MM.1S (cell line): ENCODE measurements around the gene ZNF25.
"Not testable (repeated sequence)": the region's sequence is repeated elsewhere in the genome, so short reads cannot be mapped to it uniquely, and the experiment has no call there.

Experiments
- CTCF ChIP-seq: fragments of 300-600 bp; sonication (generic); IDR thresholded peaks from 2 replicates; pipeline ENCODE4 v1.5.1; 2016; ENCODE audit warnings: antibody characterized with exemption, low read length, mixed read lengths
- EZH2 ChIP-seq: fragments of 300-600 bp; sonication (generic); optimal IDR thresholded peaks from 2 replicates; pipeline ENCODE3; 2017; ENCODE audit warnings: low read depth, mild to moderate bottlenecking, antibody characterized with exemption, low read length, mixed read lengths
- EZH2phosphoT487 ChIP-seq: fragments of 300-600 bp; sonication (generic); IDR thresholded peaks from 2 replicates; pipeline ENCODE4 v1.6.1; 2018; ENCODE audit warnings: antibody characterized with exemption, low read length

GRCh38 chr10:38000474-38000873 lies 24.0 kb upstream of the ZNF25 start:
- TF ChIP-seq CTCF, EZH2, EZH2phosphoT487: not testable (repeated sequence)
